Colonic mucosa (tissue), 4 donors: ENCODE results near the gene RAX2. TPM values are rescaled to one million over a fixed set of nuclear protein-coding genes. Genes with fewer than 3 reads are reported as not detected.
A peak's percentile ranks its signal among the peaks of the same experiment; 100 is the strongest.

Experiments used
- DNase-seq: peaks from one replicate; pipeline ENCODE4 v3.0.0-alpha.2; 2020
- H3K27ac ChIP-seq: fragments of 200-600 bp; one replicate; pipeline ENCODE4 v1.8.0; 2021
- H3K27me3 ChIP-seq: fragments of 200-600 bp; one replicate; pipeline ENCODE4 v1.8.0; 2021
- H3K36me3 ChIP-seq: fragments of 200-600 bp; one replicate; pipeline ENCODE4 v1.8.0; 2021
- H3K4me1 ChIP-seq: fragments of 200-600 bp; one replicate; pipeline ENCODE4 v1.8.0; 2021; ENCODE audit warnings: mild to moderate bottlenecking
- H3K4me3 ChIP-seq: fragments of 200-600 bp; one replicate; pipeline ENCODE4 v1.8.0; 2021
- H3K9ac ChIP-seq, 2 donors: one replicate each; pipeline ENCODE4 v1.7.0; 2013; ENCODE audit warnings: control low read depth in 2 of 2, low read depth in 2 of 2, low read length in 2 of 2
- H3K9me3 ChIP-seq: fragments of 200-600 bp; one replicate; pipeline ENCODE4 v1.8.0; 2021
- CTCF ChIP-seq: fragments of 200-600 bp; IDR thresholded peaks from one replicate; pipeline ENCODE4 v1.8.0; 2022; ENCODE audit warnings: antibody characterized with exemption, mild to moderate bottlenecking
- intact Hi-C: fragments of 100-400 bp; cut with DNase I; formaldehyde crosslinking; loops from one replicate; pipeline ENCODE4 v1.14.1; 2022
- total RNA-seq, 2 donors: library from RNA; stranded (reverse); fragmentation: NEBNext Ultra II Directional in 1 of 2; extraction: Animal tissue kit (Norgen Biotek cat#: 25700) in 1 of 2; gene quantifications; one replicate each; pipeline ENCODE4 v1.2.1, GENCODE V29; 2021
- donor health status: healthy.
- donor health status: DM: no; HTN: no; CAD: no.
- donor health status: DM: no; HTN: no; CAD: no.

Gene RAX2
- total RNA-seq, 2 donors from 2014 or later: not detected

- Histone ChIP-seq H3K9ac (no peak overlapping the region), H3K36me3 (no peaks in the 10 kb centered on the region), H3K27me3 (no peaks in the 10 kb centered on the region), H3K4me1 (peaks cover 4% of the 10 kb centered on the region), H3K4me3 (no peak overlapping the region), H3K9me3 (no peaks in the 10 kb centered on the region), H3K27ac (no peak overlapping the region)
- TF ChIP-seq CTCF: no peak
- no peak for DNase-seq
- intact Hi-C loops: loop anchor here (10.0 kb wide), 1 partner anchor 50 kb away; no protein-coding TSS in a partner anchor
These were observed 6.9 kb downstream of the RAX2 start for GRCh38 chr19:3765121-3765520.

GRCh38 chr19:3762501-3763459 is 9.2 kb downstream of the RAX2 start, which contains the start of gene MRPL54:
TSS of gene MRPL54 (plus strand) at chr19:3762682. CDS start at chr19:3762701, 19 bp downstream.
- peak; percentile 99 for DNase-seq
- H3K4me3 ChIP-seq: peak within 1 kb of the TSS; percentile 80
- H3K9ac ChIP-seq: peak within 1 kb of the TSS; percentile 84 to 85
- H3K4me1 ChIP-seq: peaks cover 7% of the 10 kb centered on the region
- no peak for TF ChIP-seq CTCF
- intact Hi-C loops: loop anchor here (10.0 kb wide), 1 partner anchor 52 kb away; no protein-coding TSS in a partner anchor
- peak within 1 kb of the TSS; percentile 90 for H3K27ac ChIP-seq
- no peaks in the 10 kb centered on the region for H3K27me3 ChIP-seq
- no peaks in the 10 kb centered on the region for H3K36me3 ChIP-seq
- H3K9me3 ChIP-seq: no peaks in the 10 kb centered on the region

GRCh38 chr19:3762130-3762473 is 9.9 kb downstream of the RAX2 start:
- Histone ChIP-seq H3K4me3 (no peak overlapping the region), H3K4me1 (peaks cover 7% of the 10 kb centered on the region), H3K27me3 (no peaks in the 10 kb centered on the region), H3K9ac (no peak overlapping the region), H3K9me3 (no peaks in the 10 kb centered on the region), H3K36me3 (no peaks in the 10 kb centered on the region), H3K27ac (peak overlapping the region; percentile 90)
- no peak for TF ChIP-seq CTCF
- no peak for DNase-seq
- intact Hi-C loops: loop anchor here (10.0 kb wide), 1 partner anchor 53 kb away; no protein-coding TSS in a partner anchor

- DNase-seq: peak; percentile 96
- peaks cover 7% of the 10 kb centered on the region for H3K4me1 ChIP-seq
- H3K9me3 ChIP-seq: no peaks in the 10 kb centered on the region
- TF ChIP-seq CTCF: peak; percentile 70
- no peaks in the 10 kb centered on the region for H3K36me3 ChIP-seq
- intact Hi-C loops: loop anchor here (10.0 kb wide), 1 partner anchor 53 kb away; no protein-coding TSS in a partner anchor
- peak within 1 kb of the TSS; percentile 80 for H3K4me3 ChIP-seq
- peak within 1 kb of the TSS; percentile 90 for H3K27ac ChIP-seq
- H3K9ac ChIP-seq: peak within 1 kb of the TSS; percentile 84 to 85
- no peaks in the 10 kb centered on the region for H3K27me3 ChIP-seq
These were observed 10.5 kb downstream of the RAX2 start, which contains the start of gene APBA3 for GRCh38 chr19:3761382-3762129. TSS of gene APBA3 (minus strand) at chr19:3761692. CDS start at chr19:3760264, 1,428 bp downstream.

- intact Hi-C loops: loop anchor here (10.0 kb wide), 1 partner anchor 54 kb away; no protein-coding TSS in a partner anchor
- TF ChIP-seq CTCF: no peak
- peak; percentile 23 for DNase-seq
- Histone ChIP-seq H3K4me3 (peak overlapping the region; percentile 80), H3K27ac (peak overlapping the region; percentile 68), H3K27me3 (no peaks in the 10 kb centered on the region), H3K9me3 (no peaks in the 10 kb centered on the region), H3K36me3 (no peaks in the 10 kb centered on the region), H3K9ac (peak overlapping the region; percentile 84 to 85), H3K4me1 (peaks cover 7% of the 10 kb centered on the region)
These were observed 11.1 kb downstream of the RAX2 start for GRCh38 chr19:3760871-3761361.
